Left ventricle myocardium superior (tissue), 1 donor: ENCODE data around the gene KIF26A. TPM values are rescaled to one million over a fixed set of nuclear protein-coding genes. Genes with fewer than 3 reads are reported as not detected.
"Not testable (repeated sequence)": the region's sequence is repeated elsewhere in the genome, so short reads cannot be mapped to it uniquely, and the experiment has no call there.

ENCODE experiments used
- ATAC-seq: fragments of 200-7000 bp; cut with Tn5 transposase; one replicate; pipeline ENCODE4 v1.9.1; 2020; ENCODE audit warnings: mild to moderate bottlenecking, moderate library complexity
- DNase-seq: peaks from one replicate; pipeline ENCODE4 v3.0.0-alpha.2; 2020
- intact Hi-C: fragments of 100-400 bp; cut with micrococcal nuclease; formaldehyde crosslinking; loops from one replicate; pipeline ENCODE4 v1.11.0; 2022
- total RNA-seq: library from RNA; stranded (reverse); fragmentation: NEBNext Ultra II Directional; extraction: Animal tissue kit (Norgen Biotek cat#: 25700); gene quantifications from one replicate; pipeline ENCODE4 v1.2.1, GENCODE V29; 2021
- donor health status: DM: no; HTN: yes; CAD: no; lungs with severe emphysema.

The KIF26A gene
- total RNA-seq, 1 donor from 2014 or later, result 6.0 TPM

DNA sequence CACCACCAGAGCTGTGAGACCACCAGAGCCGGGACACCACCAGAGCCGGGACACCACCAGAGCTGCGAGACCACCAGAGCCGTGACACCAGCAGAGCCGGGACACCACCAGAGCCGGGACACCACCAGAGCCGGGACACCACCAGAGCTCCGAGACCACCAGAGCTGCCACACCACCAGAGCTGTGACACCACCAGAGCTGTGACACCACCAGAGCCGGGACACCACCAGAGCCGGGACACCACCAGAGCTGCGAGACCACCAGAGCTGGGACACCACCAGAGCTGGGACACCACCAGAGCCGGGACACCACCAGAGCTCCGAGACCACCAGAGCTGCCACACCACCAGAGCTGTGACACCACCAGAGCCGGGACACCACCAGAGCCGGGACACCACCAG lies 70.7 kb downstream of the KIF26A start:
- intact Hi-C loops, ATAC-seq: not testable (repeated sequence)
- DNase-seq, result peak; percentile 1

GRCh38 chr14:104209985-104210816 lies 71.8 kb downstream of the KIF26A start:
- ATAC-seq (no peak), DNase-seq (peak; percentile 16)
- intact Hi-C loops, result no loop called here

GRCh38 chr14:104210817-104211195 lies 72.4 kb downstream of the KIF26A start:
- peak; percentile 20 for DNase-seq
- ATAC-seq, result no peak
- intact Hi-C loops, result no loop called here

DNA sequence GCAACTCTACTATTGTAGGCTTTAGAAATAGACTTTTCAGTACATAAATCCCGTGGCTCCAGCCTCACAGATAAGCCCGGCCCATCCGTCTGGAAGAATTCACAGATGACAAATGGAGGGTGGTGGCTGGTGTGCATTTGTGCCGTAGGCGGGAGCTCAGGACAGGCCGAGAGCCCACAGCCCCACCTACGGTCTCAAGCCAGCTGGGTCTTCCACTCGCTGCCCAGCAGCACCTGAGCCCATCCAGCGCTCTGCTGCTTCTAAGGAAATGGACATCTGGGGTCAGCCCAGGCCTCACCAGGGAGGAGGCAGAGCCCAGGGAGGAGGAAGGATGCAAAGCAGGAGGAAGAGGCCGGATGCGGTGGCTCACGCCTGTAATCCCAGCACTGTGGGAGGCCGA lies 72.8 kb downstream of the KIF26A start:
- peak; percentile 21 for DNase-seq
- ATAC-seq, result no peak
- intact Hi-C loops, result no loop called here

DNA sequence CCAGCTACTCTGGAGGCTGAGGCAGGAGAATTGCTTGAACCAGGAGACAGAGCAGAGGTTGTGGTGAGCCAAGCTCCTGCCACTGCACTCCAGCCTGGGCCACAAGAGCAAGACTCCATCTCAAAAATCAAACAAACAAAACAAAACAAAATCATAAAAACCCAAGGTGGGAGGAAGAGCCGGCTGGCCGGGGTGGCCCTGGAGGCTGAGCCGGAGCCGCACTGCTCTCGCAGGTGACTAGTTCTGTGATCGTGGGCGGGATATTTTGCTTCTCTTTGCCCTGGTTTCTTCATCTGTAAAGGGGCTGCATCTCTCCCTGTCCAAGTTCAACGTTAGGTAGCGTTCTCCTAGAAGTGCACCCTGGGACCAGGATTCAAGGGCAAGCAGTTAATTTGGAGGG lies 73.4 kb downstream of the KIF26A start:
- DNase-seq (peak; percentile 1), ATAC-seq (no peak)
- intact Hi-C loops, result no loop called here

- intact Hi-C loops, result no loop called here
- DNase-seq (peak; percentile 20), ATAC-seq (no peak)
These were observed 74.1 kb downstream of the KIF26A start for GRCh38 chr14:104212206-104213095.

GRCh38 chr14:104213301-104214034 lies 75.1 kb downstream of the KIF26A start:
- ATAC-seq (no peak), DNase-seq (peak; percentile 13)
- intact Hi-C loops, result no loop called here

DNA sequence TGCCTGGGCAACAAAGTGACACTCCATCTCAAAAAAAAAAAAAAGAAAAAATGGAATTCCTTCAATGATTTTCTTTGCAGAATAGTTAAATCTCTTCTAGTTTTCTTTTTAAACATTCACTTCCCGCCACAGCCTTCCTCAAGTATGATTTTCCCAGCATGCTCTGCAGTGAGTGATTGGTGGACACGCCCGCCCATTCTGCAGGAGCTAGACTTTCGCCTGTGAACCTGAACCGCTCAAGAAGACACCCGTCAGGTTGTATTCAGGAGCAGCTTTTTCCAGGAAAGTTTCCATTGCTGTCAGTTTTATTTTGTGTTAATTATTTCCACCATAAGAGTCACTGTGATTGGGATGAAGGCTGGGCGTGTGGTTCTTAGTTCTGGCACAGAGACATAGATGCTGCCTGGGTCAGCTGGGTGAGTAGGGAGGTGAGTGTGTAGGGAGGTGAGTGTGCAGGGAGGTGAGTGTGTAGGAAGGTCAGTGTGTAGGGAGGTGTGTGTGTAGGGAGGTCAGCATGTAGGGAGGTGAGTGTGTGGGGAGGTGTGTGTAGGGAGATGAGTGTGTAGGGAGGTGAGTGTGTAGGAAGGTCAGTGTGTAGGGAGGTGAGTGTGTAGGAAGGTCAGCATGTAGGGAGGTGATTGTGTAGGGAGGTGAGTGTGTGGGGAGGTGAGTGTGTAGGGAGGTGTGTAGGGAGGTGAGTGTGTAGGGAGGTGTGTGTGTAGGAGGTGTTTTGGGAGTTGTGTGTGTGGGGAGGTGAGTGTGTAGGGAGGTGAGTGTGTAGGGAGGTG lies 76.2 kb downstream of the KIF26A start:
- intact Hi-C loops, result no loop called here
- DNase-seq (peak; percentile 8), ATAC-seq (no peak)

- DNase-seq, result peak; percentile 18
- intact Hi-C loops, result no loop called here
- no peak for ATAC-seq
These were observed 77.4 kb downstream of the KIF26A start for GRCh38 chr14:104215706-104216334.

DNA sequence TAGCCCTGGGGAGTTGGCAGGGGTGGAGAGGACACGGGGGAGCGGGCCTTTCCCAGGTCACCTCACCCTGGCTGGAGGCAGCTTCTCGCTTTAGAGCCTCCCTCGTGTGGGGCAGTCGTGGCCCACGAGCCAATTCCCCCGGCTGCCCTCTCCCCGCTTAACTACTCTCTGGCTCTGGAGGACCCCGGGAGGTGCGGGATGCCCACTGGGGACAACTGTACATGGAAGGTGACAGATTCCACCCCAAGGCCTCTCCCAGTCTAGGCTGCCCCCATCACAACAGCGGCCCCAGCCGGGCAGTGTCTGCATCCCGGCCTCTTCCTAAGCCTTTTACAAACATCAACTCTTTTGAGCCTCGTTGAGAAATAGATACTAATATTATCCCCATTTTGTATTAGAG lies 78.1 kb downstream of the KIF26A start:
- no peak for ATAC-seq
- DNase-seq, result peak; percentile 15
- intact Hi-C loops, result no loop called here

GRCh38 chr14:104217486-104218360 lies 79.3 kb downstream of the KIF26A start:
- DNase-seq (peak; percentile 11), ATAC-seq (no peak)
- intact Hi-C loops, result no loop called here

DNA sequence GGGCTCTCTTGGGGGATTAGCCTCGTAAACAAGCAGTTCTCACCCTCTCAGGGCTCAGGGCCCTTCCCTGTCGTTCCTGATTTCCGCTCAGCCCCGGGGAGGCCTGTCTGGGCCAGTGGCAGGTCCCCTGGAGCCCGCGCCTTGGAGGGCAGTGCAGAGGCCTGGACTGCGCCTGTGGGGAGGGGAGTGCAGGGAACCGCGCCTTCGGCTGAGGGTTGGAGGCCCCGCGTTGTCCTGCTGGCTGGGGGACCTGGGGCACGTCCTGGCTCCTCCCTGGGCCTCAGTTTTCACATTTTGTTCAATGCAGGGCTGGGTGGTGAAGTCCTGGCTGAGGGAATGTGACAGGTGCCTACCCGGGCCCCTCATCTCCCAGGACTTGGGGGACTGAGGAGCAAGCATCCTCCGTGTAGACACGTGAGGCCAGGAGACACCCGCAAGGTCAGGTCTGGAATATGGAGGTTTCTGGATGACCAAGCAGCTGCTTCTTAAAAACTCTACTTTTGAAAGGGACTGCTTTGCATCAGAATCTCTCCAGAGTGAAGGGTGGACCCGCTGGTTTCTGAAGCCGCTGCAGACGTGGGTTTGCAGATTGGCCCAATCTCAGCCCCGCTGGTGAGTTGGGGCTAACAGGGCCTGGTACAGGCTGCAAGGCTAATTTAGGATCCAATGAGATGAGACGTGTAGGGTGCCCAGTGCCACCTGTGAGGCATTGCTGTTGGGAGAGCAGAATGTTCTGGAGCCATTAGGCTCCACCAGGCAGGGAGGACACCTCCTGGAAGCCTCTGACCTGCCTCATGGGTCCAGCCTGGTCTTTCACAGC lies 80.2 kb downstream of the KIF26A start:
- ATAC-seq, result no peak
- intact Hi-C loops, result no loop called here
- no peak for DNase-seq

- intact Hi-C loops, result no loop called here
- ATAC-seq (no peak), DNase-seq (peak; percentile 11)
These were observed 81.4 kb downstream of the KIF26A start for GRCh38 chr14:104219731-104220214.

DNA sequence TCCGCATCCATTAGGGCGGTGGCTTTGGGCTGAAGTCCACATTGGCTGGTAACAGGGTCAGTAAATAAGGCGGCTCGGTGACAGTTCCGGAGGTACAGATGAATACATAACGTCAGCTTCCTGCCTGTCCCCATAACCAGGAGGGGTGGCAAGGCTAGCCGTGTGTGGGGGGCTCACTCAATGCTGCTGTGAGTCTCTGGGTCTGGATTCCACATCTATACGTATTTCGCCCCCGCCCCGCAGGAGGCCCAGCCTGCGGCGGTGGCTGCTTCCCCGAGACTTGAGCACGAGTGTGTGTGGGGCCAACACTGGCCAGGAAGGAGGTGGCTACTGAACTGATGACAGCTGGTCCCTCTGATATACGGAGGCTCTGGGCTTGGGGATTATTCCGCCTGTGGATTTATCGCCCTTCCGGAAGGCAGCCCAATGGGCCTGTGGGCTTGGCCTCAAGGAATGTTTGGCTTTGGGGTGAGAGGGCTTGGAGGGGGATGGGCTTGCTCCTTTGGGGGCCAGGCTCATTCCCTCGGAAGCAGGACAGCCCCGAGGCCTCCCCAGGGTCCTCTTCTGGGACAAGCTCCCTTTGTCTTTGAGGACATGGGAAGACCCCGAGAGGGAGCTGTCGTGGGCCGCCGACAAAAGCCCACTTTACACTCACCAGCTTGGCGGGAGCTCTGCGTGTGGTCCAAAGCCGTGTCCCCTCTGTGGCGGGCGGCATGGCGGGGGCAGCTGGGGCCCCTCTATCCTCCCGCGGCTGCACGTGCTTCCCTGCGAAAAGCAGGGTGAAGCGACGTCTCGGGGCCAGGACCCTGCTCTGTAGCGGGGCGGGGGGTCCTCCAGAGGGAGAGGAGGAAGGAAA lies 82.1 kb downstream of the KIF26A start:
- intact Hi-C loops, result no loop called here
- no peak for ATAC-seq
- DNase-seq, result peak; percentile 11

GRCh38 chr14:104221071-104221625 lies 82.8 kb downstream of the KIF26A start:
- no peak for ATAC-seq
- peak; percentile 10 for DNase-seq
- intact Hi-C loops, result no loop called here
